HG02588 (cell line): Measurements from ENCODE around the gene CEACAM1.
"Not testable (repeated sequence)": the region's sequence is repeated elsewhere in the genome, so short reads cannot be mapped to it uniquely, and the experiment has no call there.

Experiments used
- ATAC-seq: cut with Tn5 transposase; IDR thresholded peaks from one replicate; pipeline ENCODE4 v1.9.1; 2021; ENCODE audit warnings: mild to moderate bottlenecking, moderate library complexity; ENCODE audit not compliant: unreplicated experiment

Gene CEACAM1

DNA sequence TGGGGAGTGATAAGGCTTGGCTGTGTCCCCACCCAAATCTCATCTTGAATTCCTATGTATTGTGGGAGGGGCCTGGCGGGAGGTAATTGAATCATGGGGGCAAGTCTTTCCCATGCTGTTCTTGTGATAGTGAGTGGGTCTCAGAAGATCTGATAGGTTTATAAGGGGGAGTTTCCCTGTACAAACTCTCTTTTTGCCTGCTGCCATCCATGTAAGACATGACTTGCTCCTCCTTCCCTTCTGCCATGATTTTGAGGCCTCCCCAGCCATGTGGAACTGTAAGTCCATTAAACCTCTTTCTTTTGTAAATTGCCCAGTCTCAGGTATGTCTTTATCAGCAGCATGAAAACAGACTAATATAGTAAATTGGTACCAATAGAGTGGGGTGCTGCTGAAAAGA is 20.8 kb upstream of the CEACAM1 start:
- not testable (repeated sequence) for ATAC-seq

DNA sequence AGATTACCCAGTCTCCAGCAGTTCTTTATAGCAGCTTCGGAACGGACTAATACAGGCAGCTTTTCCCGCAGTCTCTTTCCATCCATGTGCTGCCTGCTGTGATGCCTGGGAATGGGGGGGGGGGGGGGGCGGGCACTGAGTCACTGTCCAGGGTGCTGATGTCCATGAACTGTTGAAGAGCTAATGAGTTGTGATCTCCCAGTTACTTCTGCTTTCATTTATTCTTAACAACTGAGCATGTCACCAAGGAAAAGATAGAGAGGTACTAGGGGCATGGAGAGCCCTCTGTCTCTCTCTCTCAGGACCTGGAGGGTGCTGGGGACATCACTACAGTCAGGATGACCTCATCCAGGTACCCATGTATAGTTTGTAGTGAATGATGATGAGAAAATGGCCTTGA is 20.3 kb upstream of the CEACAM1 start:
- no peak for ATAC-seq

DNA sequence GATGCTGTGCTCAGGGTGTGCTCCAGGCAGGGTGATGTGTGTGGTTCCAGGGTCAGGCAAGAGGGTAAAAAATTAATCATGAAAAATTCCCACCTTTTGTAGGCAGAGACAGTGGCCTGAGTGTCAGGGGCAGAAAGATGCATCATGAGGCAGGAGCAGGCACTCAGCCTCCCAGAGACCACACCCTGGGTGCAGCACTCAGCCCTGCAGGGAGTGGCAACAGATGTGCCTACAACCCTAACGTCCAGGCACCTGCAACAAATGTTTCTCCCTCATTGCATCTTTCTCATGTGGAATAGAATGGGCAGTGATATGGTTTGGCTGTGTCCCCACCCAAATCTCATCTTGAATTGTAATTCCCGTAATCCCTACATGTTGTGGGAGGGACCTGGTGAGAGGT is 19.6 kb upstream of the CEACAM1 start:
- ATAC-seq, result no peak

DNA sequence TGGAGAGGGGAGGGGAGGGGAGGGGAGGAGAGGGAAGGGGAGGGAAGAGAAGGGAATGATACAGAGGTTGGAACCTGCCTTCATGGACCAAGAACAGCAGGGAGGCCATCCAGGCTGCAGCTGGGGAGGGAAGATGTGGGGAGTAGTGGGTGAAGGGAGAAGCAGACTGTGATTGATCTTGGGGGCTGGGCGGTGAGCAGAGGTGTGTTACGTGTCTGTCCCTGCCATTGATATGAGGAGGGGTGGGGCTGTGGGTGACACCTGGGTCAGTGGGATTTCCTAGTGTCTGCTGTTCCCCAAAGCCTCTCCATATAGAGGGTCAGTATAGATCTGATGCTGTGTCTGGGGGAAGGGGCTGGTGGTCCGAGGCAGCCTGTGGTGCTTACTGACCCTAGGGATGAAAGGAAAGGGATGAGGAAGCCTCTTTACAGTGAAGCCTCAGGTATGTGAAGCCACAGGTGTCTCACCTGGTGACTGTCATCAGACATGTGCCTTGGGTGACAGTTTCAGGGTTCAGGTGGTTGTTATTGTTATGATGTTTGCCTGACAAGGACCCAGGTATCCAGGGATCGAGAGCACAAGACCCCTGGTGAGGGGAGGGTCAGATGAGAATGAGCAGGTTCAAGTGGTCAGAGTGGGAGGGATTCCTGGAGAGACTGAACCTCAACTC is 18.7 kb upstream of the CEACAM1 start:
- ATAC-seq, result no peak

DNA sequence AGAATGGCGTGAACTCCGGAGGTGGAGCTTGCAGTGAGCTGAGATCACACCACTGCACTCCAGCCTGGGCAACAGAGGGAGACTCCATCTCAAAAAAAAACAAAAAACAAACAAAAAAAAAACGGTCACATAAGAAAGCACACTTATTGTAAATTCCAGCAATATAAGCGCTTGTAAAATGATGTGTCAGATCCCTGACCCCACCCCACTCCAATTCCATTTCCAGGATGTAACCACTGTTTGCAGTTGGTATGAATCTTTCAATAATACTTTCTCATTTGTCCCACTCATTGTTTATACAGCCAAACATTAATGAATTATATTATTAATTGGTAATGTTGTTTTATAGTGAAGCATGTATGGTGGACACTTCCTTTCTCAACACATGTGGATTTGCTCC is 15.9 kb upstream of the CEACAM1 start:
- no peak for ATAC-seq

DNA sequence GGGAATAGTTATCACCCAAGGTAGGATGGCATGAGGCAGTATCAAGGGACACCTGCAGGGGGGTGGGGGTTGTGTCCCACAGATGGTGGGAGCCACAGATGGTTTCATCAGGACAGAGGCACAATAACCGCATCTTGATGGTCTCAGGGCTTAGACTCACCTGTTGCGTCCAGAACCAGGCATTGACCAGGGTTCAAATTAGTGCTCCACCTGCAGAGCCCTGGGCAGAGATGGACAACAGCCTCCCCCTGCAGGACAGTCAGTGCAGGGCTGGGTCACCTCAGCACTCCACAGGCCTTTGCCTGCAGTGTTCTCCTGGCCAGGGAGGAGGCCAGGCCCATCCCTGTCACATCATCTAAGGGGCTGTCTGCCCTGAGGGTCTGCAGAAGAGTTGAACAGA is 14.5 kb upstream of the CEACAM1 start:
- ATAC-seq, result no peak

DNA sequence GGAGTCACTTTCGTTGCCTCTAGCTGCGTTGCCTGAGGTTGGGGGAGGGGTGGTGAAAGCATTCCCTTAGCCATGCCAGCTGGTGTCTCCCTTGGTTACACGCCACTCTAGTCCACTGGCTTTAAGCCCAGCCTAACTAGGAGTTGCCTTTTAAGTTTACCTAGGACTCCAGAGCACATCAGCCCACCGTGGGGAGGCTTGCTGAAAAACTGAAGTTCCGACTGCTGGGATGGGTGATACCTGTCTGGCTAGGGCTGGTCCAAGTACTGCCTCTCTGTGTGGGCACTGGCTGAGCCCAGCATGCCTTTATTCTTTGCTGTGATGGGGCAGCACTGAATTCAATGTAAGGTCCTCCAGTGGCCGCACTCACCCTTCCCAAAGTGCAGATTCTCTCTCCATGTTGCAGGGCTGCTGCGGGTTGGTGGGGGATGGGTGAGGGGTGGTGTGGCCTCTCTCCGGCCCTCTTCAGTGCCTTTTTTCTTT is 11.8 kb upstream of the CEACAM1 start:
- ATAC-seq, result no peak

DNA sequence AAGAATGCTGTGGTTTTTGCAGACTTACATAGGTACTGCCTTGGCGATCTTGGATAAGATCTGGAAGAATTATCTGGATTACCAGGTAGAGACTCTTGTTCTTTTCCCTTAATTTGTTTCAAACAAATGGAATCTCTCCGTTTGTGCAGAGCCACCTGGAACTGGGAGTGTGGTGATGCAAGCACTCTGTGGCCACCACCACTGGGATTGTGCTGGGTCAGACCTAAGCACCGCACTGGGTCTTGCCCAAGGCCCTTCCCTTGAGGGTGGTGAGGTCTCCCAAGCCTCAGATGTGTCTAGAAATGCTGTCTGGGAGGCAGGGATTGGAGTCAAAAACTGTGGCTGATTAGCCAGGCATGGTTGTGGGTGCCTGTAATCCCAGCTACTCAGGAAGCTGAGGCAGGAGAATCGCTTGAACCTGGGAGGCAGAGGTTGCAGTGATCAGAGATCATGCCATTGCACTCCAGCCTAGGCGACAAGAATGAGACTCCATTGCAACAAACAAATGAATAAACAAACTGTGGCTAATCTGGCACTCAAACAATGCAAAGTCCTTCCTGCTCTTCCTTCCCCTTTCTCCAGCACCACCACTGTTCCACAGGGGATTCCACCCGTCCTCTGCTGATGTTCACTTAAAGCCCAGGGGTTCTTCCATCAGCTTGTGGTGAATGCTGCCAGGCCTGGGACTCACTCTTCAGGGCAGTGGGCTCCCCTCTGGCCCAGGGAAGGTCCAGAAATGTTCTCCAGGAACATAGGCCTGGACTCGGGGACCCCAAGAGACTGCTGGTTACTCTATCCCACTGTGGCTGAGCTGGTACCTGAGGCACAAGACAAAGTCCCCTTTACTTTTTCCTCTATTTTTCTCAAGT is 10.8 kb upstream of the CEACAM1 start:
- ATAC-seq, result no peak

DNA sequence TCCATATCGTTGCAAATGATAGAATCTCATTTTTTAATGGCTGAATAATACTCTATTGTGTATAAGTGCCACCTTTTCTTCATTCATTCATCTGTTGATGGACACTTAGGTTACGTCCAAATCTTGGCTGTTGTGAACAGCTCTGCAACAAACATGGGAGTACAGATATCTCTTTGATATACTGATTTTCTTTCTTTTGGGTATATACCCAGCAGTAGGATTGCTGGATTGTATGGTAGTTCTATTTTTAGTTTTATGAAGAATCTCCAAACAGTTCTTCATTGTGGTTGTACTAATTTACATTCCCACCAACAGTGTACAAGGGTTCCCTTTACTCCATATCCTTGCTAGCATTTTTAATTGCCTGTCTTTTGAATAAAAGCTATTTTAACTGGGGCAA is 7.0 kb upstream of the CEACAM1 start:
- not testable (repeated sequence) for ATAC-seq

DNA sequence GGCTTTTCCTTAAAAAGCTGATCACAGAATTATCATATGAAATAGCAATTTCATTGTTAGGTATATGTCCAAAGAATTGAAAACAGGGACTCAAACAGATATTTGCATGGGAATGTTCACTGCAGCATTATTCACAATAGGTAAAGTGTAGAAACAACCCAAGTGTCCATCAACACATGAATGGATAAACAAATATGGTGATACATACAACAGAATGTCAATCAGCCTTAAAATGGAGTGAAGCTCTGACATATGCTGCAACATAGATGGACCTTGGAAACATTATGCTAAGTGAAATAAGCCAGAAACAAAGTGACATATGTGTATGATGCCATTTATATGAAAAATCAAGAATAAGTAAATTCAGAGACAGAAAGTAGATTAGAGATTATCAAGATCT is 6.1 kb upstream of the CEACAM1 start:
- no peak for ATAC-seq

DNA sequence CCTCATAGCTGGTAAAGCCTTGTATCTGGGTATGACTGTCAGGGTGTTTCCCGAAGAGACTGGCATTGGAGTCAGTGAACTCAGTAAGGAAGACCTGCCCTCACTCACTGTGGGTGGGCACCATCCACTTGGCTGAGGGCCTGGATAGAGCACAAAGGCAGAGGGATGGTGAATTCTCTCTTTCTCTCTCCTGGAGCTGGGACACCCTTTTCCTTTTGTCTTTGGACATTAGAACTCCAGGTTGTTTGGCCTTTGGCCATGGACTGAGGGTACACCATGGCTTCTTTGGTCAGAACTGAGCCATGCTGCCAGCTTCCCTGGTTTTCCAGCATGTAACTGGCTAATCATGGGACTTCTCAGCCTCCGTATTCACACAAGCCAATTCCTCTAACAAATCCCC is 4.6 kb upstream of the CEACAM1 start:
- no peak for ATAC-seq

DNA sequence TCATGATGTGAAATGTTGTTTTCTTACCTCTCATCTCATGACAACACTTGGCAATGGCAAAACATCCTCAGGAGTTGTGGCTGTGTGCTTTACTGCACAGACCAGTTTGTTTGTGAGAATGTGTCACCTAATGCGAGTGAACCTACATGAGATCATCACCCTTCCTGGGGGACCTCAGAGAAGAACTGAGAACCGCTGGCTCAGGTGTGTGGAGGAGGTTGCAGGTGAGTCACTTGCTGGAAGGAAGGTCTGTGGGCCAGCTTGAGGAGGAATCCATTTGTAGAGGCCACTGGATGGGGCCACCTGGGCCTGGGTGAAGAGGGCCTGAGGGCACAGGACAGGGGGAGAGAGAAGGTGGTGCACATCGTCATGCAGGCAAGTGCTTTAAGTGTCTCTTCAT is 3.0 kb upstream of the CEACAM1 start:
- ATAC-seq, result no peak

DNA sequence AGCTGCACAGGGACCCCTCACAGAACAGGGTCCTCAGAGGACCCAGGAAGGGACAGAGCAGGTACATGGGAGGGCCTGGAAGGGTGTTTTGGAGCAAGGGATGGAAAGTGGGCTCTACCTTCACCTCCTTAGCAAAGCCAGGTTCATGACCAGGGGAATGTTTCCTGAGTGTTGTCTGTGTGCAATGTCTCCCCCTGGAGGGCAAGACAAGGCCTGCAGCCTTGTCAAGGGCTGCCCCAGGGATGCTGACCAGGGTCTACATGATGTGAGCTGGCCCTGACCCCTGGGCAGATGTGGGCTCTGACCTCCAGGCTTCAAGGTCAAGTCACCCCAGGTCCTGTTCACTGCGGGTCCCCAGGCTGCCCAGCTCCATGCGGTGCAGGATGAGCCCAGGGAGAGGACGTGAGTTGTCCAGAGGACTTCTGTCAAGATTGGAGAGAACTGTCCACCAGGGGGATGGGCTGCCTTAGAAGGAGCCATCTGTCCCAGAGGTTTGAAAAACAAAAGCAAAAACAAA is 1.0 kb upstream of the CEACAM1 start:
- no peak for ATAC-seq

DNA sequence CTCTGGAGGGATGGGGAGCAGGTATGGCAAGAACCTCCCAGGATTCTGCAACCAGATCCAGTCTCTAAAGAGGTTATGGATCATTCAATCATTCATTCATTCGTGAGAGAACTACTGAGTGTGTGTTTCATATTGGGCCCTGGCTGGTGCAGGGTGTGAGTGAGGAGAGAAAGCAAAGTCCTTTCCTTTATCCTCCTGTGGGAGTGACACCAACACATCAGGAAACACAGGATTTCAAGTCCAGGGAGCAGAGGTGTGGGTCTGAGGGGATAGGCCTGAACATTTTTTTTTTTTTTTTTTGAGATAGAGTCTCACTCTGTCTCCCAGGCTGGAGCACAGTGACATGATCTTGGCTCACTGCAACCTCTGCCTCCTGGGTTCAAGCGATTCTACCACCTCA is 3.3 kb downstream of the CEACAM1 start:
- no peak for ATAC-seq

DNA sequence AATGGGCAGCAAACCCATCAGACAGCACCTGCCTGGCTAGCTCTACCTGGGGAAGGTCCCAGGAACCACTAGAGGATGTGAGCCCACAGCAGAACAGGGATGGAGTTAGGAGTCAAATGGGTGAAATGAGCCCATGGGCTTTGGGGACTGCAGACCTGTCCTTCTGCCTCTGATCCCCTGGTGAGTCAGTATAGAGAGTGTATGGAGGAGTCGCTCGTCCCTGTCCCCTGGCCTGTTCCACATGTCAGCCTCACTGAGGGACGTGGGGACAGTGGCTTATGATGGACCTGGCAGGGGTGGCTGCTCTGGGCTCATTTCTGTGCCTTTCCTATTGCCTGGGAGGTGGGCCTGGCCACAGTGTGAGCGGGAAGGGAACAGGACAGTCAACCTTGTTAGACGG is 4.0 kb downstream of the CEACAM1 start:
- ATAC-seq, result no peak

DNA sequence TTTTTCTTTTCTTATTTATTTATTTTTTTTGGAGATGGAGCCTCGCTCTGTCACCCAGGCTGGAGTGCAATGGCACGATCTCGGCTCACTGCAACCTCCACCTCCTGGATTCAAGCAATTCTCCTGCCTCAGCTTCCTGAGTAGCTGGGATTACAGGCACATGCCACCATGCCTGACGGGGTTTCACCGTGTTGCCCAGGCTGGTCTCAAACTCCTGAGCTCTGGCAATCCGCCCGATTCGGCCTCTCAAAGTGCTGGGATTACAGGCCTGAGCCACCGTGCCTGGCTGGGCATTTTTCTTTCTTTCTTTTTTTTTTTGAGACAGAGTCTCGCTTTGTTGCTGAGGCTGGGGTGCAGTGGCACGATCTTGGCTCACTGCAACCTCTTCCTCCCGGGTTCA is 6.0 kb downstream of the CEACAM1 start:
- not testable (repeated sequence) for ATAC-seq

DNA sequence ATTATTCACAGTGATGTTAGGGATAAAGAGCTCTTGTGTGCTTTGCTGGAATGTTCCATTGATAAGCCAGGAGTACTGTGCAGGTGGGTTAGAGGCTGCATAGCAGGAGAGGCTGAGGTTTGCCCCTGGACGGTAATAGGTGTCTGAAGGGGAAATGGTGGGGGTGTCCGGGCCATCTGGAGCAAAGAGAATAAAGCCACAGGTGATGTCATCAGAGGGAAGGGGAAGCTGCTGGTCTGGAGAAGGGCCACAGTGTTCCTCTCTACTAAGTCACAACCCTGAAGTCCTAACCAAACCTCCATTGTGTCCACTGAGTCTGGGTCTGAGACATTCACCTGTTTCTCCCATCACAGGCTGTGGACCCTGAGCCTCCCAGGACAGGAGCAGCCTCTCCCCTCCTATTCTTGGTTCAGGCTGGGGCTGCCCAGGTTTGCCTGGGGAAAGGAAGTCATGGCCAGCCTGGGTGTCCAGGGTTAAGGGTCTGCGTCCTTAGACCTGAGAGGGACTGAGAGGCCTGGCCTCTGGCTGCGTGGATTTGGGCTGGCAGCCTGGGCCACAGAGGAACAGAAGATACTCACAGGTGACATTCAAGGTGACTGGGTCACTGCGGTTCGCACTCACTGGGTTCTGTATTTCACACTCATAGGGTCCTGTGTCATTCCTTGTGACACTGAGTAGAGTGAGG is 6.8 kb downstream of the CEACAM1 start:
- ATAC-seq, result no peak

DNA sequence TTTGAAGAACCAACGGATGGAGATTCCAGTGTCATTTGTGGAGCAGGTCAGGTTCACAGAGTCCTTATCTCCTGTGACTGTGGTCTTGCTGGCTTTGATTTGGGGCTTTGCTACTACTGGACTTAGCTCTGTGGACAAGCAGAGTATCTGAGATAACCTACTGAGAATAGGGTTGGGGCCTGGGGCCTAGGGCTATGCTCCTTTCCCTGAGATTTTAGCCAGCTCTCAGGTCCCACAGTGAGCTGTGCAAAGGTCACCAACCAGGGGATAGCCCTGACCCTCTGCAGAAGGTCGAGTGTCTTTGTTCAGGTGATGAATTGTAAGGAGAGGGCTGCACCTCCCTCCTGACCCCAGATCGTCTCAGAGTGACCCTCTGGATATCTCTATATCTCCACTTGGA is 9.2 kb downstream of the CEACAM1 start:
- no peak for ATAC-seq

DNA sequence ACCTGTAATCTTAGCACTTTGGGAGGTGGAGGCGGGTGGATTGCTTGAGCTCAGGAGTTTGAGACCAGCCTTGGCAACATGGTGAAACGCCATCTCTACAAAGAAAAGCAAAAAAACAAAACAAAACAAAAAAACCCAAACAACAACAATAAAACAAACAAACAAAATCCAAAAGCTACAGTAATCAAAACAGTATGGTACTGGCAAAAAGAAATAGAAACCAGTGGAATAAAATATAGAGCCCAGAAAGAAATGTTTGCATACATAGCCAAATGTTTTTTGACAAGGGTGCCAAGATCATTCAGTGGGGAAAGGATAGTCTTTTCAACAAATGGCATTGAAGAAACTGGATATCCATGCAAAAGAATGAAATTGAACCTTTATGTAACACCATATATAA is 11.5 kb downstream of the CEACAM1 start:
- no peak for ATAC-seq

DNA sequence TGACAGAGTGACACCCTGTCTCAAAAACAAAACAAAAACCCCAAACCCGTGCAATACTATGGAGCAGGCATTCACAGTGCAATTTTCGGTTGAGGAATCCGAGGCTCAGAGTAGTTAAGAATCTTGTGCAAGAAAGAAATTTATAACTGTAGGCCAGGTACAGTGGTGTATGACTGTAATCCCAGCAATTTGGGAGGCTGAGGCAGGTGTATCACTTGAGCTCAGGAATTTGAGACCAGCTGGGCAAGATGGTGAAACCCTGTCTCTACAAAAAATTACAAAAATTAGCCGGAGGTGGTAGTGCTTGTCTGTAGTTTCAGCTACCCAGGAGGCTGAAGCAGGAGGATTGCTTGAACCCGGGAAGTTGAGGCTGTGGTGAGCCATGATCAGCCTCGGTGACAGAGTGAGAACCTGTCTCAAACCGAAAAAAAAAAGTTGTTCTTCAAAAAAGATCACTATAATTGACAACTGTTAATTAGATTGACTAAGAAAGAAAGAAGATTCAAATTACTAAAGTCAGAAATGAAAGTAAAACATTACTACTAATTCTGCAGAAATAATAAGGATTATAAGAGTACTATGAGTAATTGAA is 12.9 kb downstream of the CEACAM1 start:
- no peak for ATAC-seq

DNA sequence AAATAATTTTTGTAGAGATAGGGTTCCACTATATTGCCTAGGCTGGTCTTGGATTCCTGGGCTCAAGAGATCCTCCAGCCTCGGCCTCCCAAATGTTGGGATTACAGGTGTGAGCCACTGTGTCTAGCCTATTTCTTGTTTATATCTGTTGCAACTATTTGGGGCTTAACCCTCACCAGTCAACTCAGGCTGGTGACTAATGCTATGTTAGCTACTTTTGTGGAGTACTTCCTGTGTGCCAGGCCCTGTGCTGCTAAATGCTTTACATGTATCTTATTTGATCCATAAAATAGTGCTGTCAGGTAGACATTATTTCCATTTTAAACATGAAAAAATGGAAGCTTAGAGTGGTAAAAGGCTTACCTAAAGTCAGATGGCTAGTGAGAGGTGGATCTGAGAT is 13.8 kb downstream of the CEACAM1 start:
- no peak for ATAC-seq
